Measurements from ENCODE around the gene GPD1.
"Not testable (repeated sequence)": the region's sequence is repeated elsewhere in the genome, so short reads cannot be mapped to it uniquely, and the experiment has no call there.

The GPD1 gene

DNA sequence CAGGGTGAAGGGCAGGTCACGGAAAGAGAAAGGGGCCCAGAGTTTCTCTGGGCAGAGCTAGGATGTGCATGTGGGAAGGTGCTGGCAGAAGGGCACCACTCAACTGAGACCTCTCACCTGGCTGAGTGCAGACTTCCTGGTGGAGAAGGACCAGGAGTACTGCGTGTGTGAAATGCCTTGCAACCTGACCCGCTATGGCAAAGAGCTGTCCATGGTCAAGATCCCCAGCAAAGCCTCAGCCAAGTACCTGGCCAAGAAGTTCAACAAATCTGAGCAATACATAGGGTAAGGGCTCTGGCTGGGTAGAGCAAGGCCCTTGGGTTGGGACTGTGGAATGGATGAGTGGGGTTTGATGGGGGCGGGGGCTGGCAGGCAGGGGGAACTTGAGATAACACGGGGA is 24.0 kb upstream of the GPD1 start:
- no peak for TF ChIP-seq CTCF (IDR thresholded peaks at IDR 0.05; ENCODE audit: control extremely low read depth, extremely low read depth, low read depth, missing control alignments)
- DNase-seq (ENCODE audit: extremely low spot score) = no peak
- CTCF ChIA-PET = interaction anchor here (1.3 to 4.4 kb wide), 4 partner anchors 9 to 96 kb away, joined by 3 to 22 read pairs (median 10); no protein-coding TSS in a partner anchor
- POLR2A ChIA-PET = no interaction called here

DNA sequence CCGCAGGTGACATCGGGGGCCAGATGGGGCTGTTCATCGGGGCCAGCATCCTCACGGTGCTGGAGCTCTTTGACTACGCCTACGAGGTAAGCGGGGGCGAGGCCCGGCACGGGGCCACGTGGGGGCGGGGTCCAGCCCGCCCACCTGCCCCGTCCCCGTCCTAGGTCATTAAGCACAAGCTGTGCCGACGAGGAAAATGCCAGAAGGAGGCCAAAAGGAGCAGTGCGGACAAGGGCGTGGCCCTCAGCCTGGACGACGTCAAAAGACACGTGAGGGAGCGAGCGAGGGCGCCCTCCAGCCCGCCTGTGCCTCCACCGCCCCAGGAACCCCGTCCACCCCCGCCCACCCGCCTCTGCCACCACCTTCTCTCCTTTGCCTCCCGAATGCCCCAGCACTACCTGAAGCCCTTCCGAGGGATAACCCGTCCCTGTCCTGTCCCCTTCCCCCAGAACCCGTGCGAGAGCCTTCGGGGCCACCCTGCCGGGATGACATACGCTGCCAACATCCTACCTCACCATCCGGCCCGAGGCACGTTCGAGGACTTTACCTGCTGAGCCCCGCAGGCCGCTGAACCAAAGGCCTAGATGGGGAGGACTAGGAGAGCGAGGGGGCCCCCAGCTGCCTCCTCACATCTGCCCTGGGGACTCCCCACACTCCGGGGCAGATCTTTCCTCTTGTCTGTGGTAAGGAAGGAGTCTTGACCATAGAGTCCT is 22.6 kb upstream of the GPD1 start:
- no peak for DNase-seq (ENCODE audit: extremely low spot score)
- no peak for TF ChIP-seq CTCF (IDR thresholded peaks at IDR 0.05; ENCODE audit: control extremely low read depth, extremely low read depth, low read depth, missing control alignments)
- POLR2A ChIA-PET = interaction anchor here (1.1 kb wide), 1 partner anchor 86 kb away, joined by 3 read pairs; the partner anchor contains the start of gene CERS5
- CTCF ChIA-PET = interaction anchor here (1.6 to 4.4 kb wide), 2 partner anchors 11 to 233 kb away, joined by 4 to 22 read pairs; no protein-coding TSS in a partner anchor

DNA sequence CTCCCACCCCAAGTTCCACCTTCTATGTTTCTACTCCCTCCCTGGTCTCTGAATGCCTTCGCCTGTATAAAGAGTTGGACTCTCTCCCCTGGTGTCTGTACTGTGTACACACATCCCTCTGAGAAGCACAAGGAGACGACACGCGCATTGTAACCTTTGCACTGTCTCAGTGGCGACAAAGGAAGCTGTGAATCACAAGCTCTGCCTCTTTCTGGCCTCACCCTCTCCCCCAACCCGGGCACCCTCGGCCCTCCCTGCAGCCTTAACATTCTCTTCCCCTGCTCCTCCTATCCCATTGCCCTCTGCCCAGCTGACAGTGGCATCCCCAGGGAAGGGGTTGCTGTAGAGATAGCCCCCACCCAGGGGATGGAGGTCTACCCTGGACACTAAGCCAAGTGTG is 21.2 kb upstream of the GPD1 start:
- TF ChIP-seq CTCF (IDR thresholded peaks at IDR 0.05; ENCODE audit: control extremely low read depth, extremely low read depth, low read depth, missing control alignments) = no peak
- ChIA-PET POLR2A (no interaction called here), CTCF (interaction anchor here (0.9 to 5.2 kb wide), 10 partner anchors 8 to 232 kb away, joined by 3 to 66 read pairs (median 5); partner anchors contain the start of gene COX14)
- DNase-seq (ENCODE audit: extremely low spot score) = no peak

- CTCF ChIA-PET = interaction anchor here (0.9 to 5.2 kb wide), 12 partner anchors 9 to 231 kb away, joined by 3 to 66 read pairs (median 5); partner anchors contain the start of gene COX14
- TF ChIP-seq CTCF (IDR thresholded peaks at IDR 0.05; ENCODE audit: control extremely low read depth, extremely low read depth, low read depth, missing control alignments) = no peak
- POLR2A ChIA-PET = no interaction called here
- no peak for DNase-seq (ENCODE audit: extremely low spot score)
Observed at GRCh38 chr12:50083301-50083700, 20.5 kb upstream of the GPD1 start.

DNA sequence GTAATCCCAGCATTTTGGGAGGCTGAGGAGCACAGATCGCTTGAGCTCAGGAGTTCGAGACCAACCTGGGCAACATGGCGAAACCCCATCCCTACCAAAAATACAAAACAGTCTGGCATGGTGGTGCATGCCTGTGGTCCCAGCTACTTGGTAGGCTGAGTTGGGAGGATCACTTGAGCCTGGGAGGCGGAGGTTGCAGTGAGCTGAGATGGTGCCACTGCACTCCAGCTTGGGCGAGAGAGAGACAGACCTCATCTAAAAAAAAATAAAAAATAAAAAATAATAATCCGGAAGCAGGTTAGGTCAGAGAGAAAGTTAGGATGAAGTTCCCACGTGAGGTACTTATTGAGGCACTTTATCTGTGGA is 19.4 kb upstream of the GPD1 start:
- ChIA-PET CTCF (interaction anchor here (0.6 to 5.2 kb wide), 21 partner anchors 10 to 205 kb away, joined by 3 to 66 read pairs (median 7); partner anchors contain the start of genes CERS5 and COX14), POLR2A (interaction anchor here (0.6 to 1.0 kb wide), 5 partner anchors 27 to 332 kb away, joined by 3 to 12 read pairs (median 5); partner anchors contain the start of genes CERS5 and COX14)
- not testable (repeated sequence) for DNase-seq (ENCODE audit: extremely low spot score)

DNA sequence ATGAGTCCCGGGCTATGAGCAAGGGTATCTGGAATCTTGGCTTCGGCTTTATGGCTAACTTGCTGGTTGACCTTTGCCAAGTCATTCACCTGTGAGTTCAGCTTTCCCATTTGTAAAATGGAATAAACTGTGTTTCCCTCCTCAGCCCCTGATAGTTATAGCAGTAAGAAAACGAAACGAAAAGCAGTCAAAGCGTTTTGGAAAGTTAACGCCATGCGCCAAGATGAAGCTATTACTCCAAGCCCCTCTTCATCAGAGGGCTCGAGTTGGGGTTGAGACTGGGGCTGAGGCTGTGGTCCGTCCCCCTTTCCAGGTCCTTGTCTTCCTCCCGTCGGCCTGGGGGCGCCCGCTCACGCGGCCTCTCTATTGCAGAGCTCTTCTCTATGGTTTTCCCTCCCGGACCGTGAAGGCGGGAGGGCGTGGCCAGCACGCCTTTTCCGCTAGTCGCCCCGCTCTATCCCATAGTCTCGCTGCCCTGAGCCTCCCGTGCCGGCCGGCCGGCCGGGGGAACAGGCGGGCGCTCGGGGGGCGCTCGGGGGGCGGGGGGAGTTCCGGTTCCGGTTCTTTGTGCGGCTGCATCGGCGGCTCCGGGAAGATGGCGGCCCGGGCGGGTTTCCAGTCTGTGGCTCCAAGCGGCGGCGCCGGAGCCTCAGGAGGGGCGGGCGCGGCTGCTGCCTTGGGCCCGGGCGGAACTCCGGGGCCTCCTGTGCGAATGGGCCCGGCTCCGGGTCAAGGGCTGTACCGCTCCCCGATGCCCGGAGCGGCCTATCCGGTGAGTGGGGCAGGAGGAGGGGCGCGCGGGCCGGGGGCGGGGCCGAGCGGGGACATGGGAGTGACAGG is 18.8 kb upstream of the GPD1 start, which contains the start of gene SMARCD1:
Gene SMARCD1 (plus strand): TSS at position 568 of the 840 bp plus-strand sequence. CDS start 28 bp downstream, at position 596.
- ChIA-PET CTCF (interaction anchor here (0.6 to 5.2 kb wide), 23 partner anchors 10 to 204 kb away, joined by 3 to 66 read pairs (median 7); partner anchors contain the start of genes CERS5, COX14 and GPD1), POLR2A (interaction anchor here (0.6 to 1.0 kb wide), 4 partner anchors 27 to 333 kb away, joined by 3 to 12 read pairs (median 4); partner anchors contain the start of genes CERS5 and COX14)
- peak; percentile 78 for TF ChIP-seq CTCF (IDR thresholded peaks at IDR 0.05; ENCODE audit: control extremely low read depth, extremely low read depth, low read depth, missing control alignments)

More for the DNA sequence above, 18.8 kb upstream of the GPD1 start, which contains the start of gene SMARCD1:
- DNase-seq (ENCODE audit: extremely low spot score) = peak; percentile 94

Measured in GM10248 (cell line).